Skeletal muscle satellite cell (primary cell): ENCODE results near the gene TRMT44.

ENCODE experiments used
- H3K27me3 ChIP-seq: 2 replicates; pipeline ENCODE4 v1.7.0; 2013; ENCODE audit warnings: low read length; ENCODE audit not compliant: control insufficient read depth, insufficient read depth
- H3K36me3 ChIP-seq: 2 replicates; pipeline ENCODE4 v1.7.0; 2013; ENCODE audit warnings: mild to moderate bottlenecking, control low read depth, low read length; ENCODE audit not compliant: insufficient read depth
- H3K4me1 ChIP-seq: 2 replicates; pipeline ENCODE4 v1.7.0; 2013; ENCODE audit warnings: low read length; ENCODE audit not compliant: control insufficient read depth, insufficient read depth
- H3K4me2 ChIP-seq: 2 replicates; pipeline ENCODE4 v1.7.0; 2013; ENCODE audit warnings: mild to moderate bottlenecking, low read length
- H3K4me3 ChIP-seq: 2 replicates; pipeline ENCODE4 v1.7.0; 2013; ENCODE audit warnings: low read length
- H3K9ac ChIP-seq: 2 replicates; pipeline ENCODE4 v1.7.0; 2013; ENCODE audit warnings: mild to moderate bottlenecking, low read depth, low read length, moderate library complexity
- H3K9me3 ChIP-seq: replicated peaks from 2 replicates; pipeline ENCODE4 v1.7.0; 2013; ENCODE audit warnings: mild to moderate bottlenecking, control low read depth, low read length

Gene TRMT44

DNA sequence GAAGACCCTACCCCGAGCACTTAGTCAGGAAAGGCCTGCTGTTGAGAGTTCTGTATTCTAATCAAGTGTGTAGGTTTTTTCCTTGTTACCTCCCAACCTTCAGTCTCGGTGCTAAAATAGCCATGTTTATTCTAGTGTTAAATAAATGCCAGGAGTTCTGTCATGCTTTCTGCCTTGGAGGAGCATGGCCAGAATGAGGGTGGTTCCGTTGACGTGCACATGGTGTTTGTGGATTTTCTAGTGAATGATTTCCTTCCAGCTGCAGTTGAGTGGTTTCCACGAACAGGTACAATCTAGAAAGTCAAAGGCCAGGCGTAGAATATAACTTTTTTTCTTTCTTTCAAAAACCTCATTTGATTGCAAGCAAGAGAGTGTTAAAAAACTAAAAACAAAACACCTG lies 21.0 kb downstream of the TRMT44 start:
- Histone ChIP-seq H3K36me3 (peaks cover 35% of the 10 kb centered on the region), H3K4me1 (no peaks in the 10 kb centered on the region)

DNA sequence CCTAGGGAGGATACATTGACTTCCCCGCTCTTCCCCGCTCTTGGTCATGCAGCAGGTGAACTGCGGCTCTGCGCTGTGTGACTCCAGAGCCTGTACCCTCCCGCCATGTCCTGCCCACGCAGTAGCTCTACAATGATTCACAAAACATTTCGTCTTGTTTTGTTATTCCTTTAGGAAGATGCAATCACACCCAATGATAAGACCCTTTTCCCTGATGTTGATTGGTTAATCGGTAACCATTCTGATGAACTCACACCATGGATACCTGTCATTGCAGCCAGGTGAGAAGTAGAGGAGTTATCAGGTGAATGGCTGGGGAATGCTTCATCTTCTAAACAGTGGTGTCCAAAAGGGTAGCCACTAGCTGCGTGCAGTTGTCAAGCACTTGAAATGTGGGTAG lies 23.2 kb downstream of the TRMT44 start:
- no peaks in the 10 kb centered on the region for H3K9me3 ChIP-seq
- H3K36me3 ChIP-seq = peaks cover 28% of the 10 kb centered on the region
- no peaks in the 10 kb centered on the region for H3K27me3 ChIP-seq

More for the DNA sequence above, 21.0 kb downstream of the TRMT44 start:
- H3K4me3 ChIP-seq = no peak overlapping the region
- no peaks in the 10 kb centered on the region for H3K9me3 ChIP-seq
- no peaks in the 10 kb centered on the region for H3K27me3 ChIP-seq
- H3K9ac ChIP-seq = no peak overlapping the region
- H3K4me2 ChIP-seq = no peak overlapping the region

DNA sequence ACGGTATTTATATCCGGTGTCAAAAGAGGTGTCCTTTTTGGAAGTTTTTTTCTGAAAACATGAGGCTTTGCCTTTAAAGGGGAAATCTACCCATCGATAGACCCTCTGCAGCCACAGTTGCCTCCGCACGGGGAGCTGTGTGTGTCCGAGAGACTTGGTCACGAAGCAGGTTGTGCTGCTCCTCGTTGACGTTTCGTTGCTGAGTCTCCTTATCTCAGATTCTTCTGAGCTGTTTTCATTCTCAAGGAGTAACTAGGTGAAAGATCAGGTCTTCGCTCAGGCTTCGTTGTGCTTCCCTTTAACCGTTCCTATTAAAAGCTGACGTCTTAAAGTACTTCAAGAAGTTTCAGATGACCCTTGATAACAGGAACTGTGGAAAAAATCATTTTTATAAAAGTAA lies 23.8 kb downstream of the TRMT44 start:
- H3K9me3 ChIP-seq = no peaks in the 10 kb centered on the region
- no peak overlapping the region for H3K4me3 ChIP-seq
- no peak overlapping the region for H3K9ac ChIP-seq
- no peaks in the 10 kb centered on the region for H3K4me1 ChIP-seq
- H3K36me3 ChIP-seq = peaks cover 31% of the 10 kb centered on the region
- H3K4me2 ChIP-seq = no peak overlapping the region
- no peaks in the 10 kb centered on the region for H3K27me3 ChIP-seq

More for the DNA sequence above, 23.2 kb downstream of the TRMT44 start:
- H3K4me2 ChIP-seq = no peak overlapping the region
- H3K4me1 ChIP-seq = no peaks in the 10 kb centered on the region
- H3K9ac ChIP-seq = no peak overlapping the region
- H3K4me3 ChIP-seq = no peak overlapping the region

DNA sequence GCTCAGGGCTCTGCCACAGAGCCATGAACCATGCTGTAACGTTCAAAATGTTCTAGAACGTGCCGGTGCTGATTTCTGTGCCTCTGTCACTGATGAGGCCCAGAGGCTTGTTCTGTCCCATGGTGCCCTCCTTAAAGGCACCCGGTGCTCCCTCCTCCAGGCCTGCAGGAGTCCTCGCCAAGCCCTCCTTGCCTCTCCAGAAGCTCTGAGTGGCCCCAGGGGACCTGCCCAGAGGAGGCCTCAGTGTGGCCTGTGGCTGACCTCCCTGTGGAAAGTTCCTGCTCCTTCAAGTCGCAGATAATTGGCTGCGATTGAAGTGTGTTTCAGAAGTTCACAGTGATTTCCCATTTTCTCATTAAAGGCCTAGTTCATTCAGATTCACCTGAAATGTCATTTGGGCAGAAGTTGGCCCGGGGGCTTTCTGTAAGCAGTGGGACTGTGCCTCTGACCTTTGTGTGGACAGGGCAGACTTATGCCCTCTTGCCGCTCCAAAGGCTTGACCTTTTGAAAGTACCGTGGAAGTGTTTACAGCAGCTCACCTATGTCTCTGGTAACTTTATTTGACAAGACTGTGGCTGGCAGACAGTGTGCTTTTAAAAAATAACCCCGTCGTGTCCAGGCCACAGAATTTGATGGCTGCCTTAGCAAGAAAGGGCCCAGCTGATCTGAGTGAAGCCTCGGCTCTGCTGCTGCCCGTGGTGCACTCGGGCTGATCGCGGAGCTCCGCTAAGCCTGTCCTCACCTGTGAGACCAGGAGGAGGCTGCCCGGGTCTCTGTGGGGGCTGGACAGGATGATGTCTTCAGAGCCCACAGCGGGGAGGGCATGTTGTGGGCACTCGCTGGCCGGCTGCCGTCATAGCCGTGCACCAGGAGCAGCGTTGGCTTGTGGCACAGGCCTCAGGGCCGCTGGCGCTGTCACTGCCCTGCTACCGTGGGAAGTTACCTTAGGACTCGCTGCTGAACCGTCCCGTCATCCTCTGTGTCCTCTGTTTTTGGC lies 25.3 kb downstream of the TRMT44 start:
- Histone ChIP-seq H3K36me3 (peaks cover 36% of the 10 kb centered on the region), H3K9ac (no peak overlapping the region), H3K4me1 (no peaks in the 10 kb centered on the region)

DNA sequence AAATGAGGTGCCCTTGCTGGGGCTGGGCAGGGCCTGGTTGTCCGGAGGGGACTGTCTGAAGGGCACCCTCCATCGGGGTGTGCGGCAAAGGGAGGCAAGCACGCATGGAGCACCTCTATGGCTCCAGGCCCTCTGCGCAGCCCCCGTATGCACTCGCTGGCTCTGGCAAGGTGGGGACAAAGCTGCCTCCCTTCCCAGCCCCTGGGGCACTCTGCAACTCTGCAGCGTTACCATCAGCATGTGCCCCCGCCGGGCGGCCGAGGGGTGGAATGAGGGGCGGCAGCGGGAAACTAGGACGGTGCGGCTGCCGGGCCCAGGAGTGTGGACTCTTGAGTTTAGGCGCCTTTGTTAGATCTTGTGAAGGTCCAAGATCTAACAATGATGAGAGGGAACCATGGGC lies 26.4 kb downstream of the TRMT44 start:
- no peak overlapping the region for H3K4me3 ChIP-seq
- no peaks in the 10 kb centered on the region for H3K27me3 ChIP-seq
- peaks cover 35% of the 10 kb centered on the region for H3K36me3 ChIP-seq
- H3K9ac ChIP-seq = no peak overlapping the region
- no peaks in the 10 kb centered on the region for H3K9me3 ChIP-seq
- peaks cover under 1% of the 10 kb centered on the region for H3K4me1 ChIP-seq
- no peak overlapping the region for H3K4me2 ChIP-seq

More for the DNA sequence above, 25.3 kb downstream of the TRMT44 start:
- Histone ChIP-seq H3K4me2 (no peak overlapping the region), H3K4me3 (no peak overlapping the region), H3K9me3 (no peaks in the 10 kb centered on the region), H3K27me3 (no peaks in the 10 kb centered on the region)

DNA sequence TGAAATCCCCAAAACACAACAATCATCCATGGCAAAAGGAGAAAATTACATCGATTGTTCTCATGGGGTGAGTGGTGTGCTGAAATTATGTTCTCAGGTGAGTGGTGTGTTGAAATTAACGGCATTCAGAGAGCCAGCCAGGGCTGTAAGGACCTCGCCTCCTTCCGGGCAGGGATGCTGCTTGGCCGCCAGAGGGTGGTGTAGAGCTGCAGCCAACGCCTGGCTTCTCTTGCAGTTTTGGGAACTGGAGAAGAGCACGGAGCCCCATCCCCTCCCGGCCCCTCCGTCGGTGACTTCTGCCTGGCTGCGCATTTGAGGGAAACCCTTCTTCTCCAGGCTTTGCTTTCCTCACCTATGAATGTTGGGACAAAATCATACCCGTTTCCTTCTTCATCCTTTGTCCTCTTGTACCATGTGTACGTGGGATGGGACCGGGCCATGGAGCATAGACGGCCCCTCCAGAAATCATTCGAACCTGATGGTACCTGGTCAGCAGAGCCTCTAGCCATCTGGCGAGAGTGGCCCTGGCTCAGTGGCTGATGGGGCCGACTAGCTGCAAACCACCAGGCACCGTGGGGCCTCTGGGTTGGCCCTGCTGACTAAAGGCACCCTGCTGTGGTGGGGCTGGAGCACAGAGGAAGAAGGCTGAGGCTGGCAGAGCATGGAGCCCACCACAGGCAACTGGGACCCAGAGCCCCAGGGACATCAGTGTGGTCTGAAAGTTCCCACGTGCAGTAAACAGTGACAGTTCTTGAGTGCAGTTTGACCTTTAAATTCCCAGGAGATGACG lies 28.4 kb downstream of the TRMT44 start:
- H3K9ac ChIP-seq = no peak overlapping the region
- H3K4me3 ChIP-seq = no peak overlapping the region
- no peak overlapping the region for H3K4me2 ChIP-seq
- H3K9me3 ChIP-seq = no peaks in the 10 kb centered on the region
- H3K27me3 ChIP-seq = no peaks in the 10 kb centered on the region
- peaks cover 19% of the 10 kb centered on the region for H3K4me1 ChIP-seq
- peaks cover 30% of the 10 kb centered on the region for H3K36me3 ChIP-seq

DNA sequence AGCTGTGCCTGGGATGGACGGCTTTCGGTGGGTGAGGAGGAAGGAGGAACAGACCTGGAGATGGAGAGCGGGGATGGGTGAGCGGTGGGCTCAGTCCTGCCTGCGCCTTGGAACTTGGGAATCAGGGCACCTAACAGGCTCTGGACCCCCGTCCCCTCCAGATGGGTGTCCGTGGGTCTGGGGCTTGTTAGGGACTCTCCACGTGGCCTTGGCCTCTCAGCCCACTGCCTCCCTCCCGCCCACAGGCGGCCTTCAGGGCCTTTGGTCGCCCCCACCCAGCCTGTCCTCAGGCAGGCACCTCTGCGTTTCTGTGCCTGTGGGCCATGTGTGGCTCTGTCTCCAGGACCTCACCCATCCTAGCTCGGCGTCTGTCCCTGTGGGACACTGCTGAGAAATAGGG lies 29.0 kb downstream of the TRMT44 start:
- Histone ChIP-seq H3K4me2 (no peak overlapping the region), H3K36me3 (peaks cover 30% of the 10 kb centered on the region), H3K4me1 (peaks cover 19% of the 10 kb centered on the region), H3K27me3 (no peaks in the 10 kb centered on the region), H3K9ac (no peak overlapping the region), H3K9me3 (no peaks in the 10 kb centered on the region), H3K4me3 (no peak overlapping the region)

DNA sequence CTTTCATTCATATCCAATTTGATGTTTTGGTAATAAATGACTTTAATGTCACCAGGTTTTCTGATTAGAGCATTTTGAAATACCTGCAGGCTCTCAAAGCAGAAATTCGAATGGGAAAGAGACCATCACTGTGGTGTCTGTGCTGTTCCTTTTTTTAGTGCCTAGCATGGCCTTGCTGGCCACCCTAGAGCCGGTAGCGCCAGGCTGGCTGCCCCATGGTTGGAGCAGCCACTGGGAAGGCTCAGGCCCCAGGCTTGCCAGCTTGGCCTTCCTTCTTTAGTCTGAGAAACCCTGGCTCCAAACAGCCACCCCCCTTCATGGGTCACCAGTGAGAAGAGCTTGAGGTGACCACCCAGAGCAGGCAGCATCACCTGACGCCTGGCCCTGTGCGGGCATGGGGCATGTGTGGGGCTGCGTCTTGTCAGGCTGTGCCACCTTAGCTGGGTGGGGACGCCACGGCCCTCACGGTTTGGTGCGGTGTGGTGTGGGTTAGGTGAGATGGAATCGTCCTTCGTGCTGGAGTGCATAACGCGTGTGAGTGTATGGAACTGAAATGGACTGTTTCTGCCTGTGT lies 30.0 kb downstream of the TRMT44 start:
- Histone ChIP-seq H3K9ac (no peak overlapping the region), H3K27me3 (no peaks in the 10 kb centered on the region), H3K9me3 (no peaks in the 10 kb centered on the region), H3K4me1 (peaks cover 19% of the 10 kb centered on the region), H3K4me3 (no peak overlapping the region), H3K36me3 (peaks cover 26% of the 10 kb centered on the region), H3K4me2 (no peak overlapping the region)

DNA sequence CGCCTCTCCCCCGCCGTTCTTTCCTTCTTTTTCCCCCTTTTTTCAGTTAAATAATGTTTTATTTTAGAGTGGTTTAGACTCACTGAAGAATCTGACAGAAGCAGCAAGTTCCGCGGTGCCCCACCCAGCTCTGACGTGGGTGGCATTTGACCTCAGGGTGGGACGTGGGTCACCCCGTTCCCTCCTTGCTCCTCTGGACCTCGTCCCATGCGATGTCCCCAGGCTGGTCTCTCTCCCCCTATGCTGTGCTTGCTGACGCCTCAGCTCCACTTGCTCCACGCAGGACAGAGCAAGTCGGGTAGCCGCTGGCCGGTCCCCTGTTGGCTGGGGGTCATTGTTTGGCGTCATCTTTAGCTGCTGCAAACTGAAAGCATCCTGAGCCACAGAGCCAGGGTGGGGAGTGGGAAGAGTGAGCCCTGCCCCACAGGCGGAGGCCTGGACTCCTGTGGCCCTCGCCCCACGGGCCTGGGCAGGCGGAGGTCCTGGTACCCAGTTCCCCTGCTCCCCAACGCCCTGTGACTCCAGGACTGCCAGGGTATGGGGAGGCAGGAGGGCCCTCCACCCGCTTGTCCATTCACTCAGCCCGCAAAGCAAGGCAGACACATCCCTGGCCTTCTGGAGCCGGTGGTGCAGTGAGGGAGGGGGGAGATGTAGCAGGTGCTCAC lies 30.8 kb downstream of the TRMT44 start:
- no peak overlapping the region for H3K9ac ChIP-seq

DNA sequence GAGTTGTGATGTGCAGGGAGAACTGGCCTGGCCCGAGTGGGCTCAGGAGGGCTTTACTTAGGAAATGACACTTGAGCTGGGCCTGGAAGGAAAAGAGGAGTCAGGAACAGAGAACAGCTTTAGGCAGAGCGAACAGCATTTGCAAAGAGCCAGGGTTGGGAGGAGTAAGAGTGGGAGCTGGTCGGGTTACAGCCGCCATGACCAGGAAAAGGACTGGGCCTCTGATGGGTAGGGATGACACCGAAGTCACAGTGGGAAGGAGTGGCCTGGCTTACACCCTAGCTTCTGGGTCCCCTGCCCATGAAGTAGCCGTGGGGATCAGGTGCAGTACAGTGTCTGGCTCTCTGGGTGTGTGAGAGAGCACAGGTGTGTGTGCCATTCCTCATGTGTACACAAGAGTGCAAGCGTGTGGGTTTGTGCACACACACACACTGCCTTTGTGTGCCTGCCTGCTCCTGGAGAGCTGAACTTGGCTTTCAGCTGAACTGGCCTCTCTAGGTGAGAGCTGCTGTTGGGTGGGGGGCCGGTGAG lies 31.6 kb downstream of the TRMT44 start:
- Histone ChIP-seq H3K4me1 (peaks cover 19% of the 10 kb centered on the region), H3K36me3 (peaks cover 33% of the 10 kb centered on the region), H3K9me3 (no peaks in the 10 kb centered on the region), H3K9ac (peak overlapping the region; percentile 37), H3K27me3 (no peaks in the 10 kb centered on the region), H3K4me2 (peak overlapping the region; percentile 26), H3K4me3 (no peak overlapping the region)

More for the DNA sequence above, 30.8 kb downstream of the TRMT44 start:
- H3K4me1 ChIP-seq = peaks cover 19% of the 10 kb centered on the region
- peaks cover 28% of the 10 kb centered on the region for H3K36me3 ChIP-seq
- H3K9me3 ChIP-seq = no peaks in the 10 kb centered on the region
- no peaks in the 10 kb centered on the region for H3K27me3 ChIP-seq
- no peak overlapping the region for H3K4me2 ChIP-seq
- H3K4me3 ChIP-seq = no peak overlapping the region
